ENCODE results near the gene GABRB2.

GABRB2 gene

DNA sequence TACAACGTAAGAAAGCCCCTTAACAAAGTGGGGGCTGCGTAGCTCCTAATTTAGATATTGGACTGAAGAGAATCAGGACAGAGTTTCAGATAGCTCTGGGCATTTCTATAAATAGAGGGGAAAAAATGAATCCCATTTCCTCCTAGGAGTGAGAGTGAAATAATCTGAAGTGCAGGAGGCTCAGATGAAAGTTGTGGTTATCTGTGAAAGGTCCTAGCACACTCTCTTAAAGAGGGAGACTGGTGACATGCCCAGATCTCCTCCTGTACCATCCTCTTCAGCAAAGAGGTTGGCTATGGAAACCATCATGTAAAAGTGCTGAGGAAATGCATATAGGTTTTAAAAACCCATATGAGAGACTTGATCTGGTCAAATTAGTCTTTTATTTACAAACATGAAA lies 143.4 kb downstream of the GABRB2 start:
- no peak overlapping the region for H3K4me3 ChIP-seq (ENCODE audit: control insufficient read depth, low read depth, low read length)
- TF ChIP-seq CTCF (IDR thresholded peaks at IDR 0.05; ENCODE audit: control insufficient read depth, insufficient read depth, low read depth, low read length, missing control alignments), result no peak
- DNase-seq (ENCODE audit: low read depth), result no peak

DNA sequence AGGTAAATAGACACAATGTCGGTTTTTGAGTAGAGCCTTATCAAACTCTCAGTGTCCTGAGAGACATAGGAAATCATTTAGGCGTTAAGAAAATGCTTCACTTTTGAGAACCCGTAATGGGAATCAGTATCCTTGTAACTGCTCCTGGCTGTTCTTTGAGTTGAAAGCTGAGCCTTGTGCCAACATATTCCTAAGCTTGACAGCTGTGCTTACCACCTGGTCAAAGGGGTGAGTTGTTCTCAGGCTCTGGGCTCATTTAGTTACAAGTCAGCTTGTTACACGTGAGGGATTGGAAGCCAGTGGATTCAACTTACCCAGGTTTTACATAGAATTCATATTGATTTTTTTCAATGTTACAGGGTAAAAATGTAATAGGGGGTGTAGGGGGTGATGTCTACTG lies 145.9 kb downstream of the GABRB2 start:
- H3K4me3 ChIP-seq (ENCODE audit: control insufficient read depth, low read depth, low read length), result no peak overlapping the region
- no peak for TF ChIP-seq CTCF (IDR thresholded peaks at IDR 0.05; ENCODE audit: control insufficient read depth, insufficient read depth, low read depth, low read length, missing control alignments)
- DNase-seq (ENCODE audit: low read depth), result no peak

DNA sequence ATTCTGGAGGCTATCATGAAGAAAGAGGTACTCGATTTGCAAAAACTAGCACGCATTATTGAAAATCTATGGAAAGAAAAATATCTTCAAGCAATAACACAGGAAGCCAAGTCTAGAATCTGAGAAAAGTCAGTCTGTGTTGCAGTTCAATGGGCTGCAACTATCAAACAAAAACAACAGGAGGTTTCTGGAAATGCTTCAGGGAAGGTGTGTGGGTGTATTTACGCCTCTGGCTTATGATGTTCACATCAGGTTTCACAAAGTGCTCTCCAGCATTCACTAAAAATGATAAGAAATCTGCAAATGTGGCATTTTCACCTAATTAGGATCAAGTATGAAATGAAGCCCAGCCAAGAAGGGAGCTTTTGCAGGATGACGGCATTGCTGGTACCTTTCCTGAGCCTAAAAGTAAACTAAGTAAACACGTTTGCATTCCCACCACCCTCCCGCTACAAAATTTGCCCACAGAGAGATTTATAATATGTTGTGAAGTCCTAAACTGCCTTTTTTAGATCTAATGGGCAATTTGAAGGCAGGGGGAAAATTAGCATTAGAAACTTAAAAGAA lies 146.4 kb downstream of the GABRB2 start:
- no peak for TF ChIP-seq CTCF (IDR thresholded peaks at IDR 0.05; ENCODE audit: control insufficient read depth, insufficient read depth, low read depth, low read length, missing control alignments)
- DNase-seq (ENCODE audit: low read depth), result no peak
- H3K4me3 ChIP-seq (ENCODE audit: control insufficient read depth, low read depth, low read length), result no peak overlapping the region

- no peak overlapping the region for H3K4me3 ChIP-seq (ENCODE audit: control insufficient read depth, low read depth, low read length)
- no peak for DNase-seq (ENCODE audit: low read depth)
- TF ChIP-seq CTCF (IDR thresholded peaks at IDR 0.05; ENCODE audit: control insufficient read depth, insufficient read depth, low read depth, low read length, missing control alignments), result no peak
Observed at GRCh38 chr5:161397448-161397847, 149.1 kb downstream of the GABRB2 start.

DNA sequence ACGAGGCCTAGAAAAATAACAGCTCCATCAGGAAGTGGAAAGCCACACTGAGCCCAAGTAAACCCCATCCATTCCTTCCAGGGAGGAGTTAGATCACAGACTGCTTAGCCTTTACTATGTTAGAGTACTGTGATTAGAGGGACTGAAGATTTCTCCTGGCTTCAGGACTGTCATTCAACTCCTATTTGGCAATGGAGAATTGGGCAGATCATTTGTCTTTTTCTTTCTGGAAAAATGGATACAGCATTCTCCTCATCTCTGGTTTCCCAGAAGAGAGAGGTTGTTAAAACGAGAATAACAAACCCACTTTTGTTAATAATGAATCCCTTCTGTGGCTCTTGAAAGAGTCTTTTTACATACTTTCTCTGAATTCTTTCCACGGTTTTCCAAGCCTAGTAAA lies 150.4 kb downstream of the GABRB2 start:
- no peak for TF ChIP-seq CTCF (IDR thresholded peaks at IDR 0.05; ENCODE audit: control insufficient read depth, insufficient read depth, low read depth, low read length, missing control alignments)
- H3K4me3 ChIP-seq (ENCODE audit: control insufficient read depth, low read depth, low read length), result no peak overlapping the region
- no peak for DNase-seq (ENCODE audit: low read depth)

DNA sequence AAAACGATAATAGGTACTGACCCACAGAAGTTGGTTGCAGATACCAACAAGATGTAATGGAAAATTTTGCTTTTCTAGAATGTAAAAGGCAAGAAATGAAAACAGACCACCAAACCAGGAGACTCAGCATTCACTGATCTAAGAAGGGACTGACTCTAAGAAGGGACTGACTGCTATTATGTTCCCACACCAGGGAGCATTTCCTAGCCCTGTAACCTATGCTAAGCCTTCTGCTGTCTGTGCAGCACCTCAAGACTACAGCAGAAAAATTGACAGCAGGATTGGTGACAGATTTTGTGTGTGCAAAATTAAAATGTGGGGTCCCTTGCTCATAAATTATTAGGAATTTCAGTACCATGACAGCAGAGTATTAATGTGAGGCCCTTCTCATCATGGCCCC lies 154.8 kb downstream of the GABRB2 start:
- H3K4me3 ChIP-seq (ENCODE audit: control insufficient read depth, low read depth, low read length), result no peak overlapping the region
- no peak for DNase-seq (ENCODE audit: low read depth)
- TF ChIP-seq CTCF (IDR thresholded peaks at IDR 0.05; ENCODE audit: control insufficient read depth, insufficient read depth, low read depth, low read length, missing control alignments), result no peak

GRCh38 chr5:161391016-161391415 lies 155.5 kb downstream of the GABRB2 start:
- DNase-seq (ENCODE audit: low read depth), result no peak
- H3K4me3 ChIP-seq (ENCODE audit: control insufficient read depth, low read depth, low read length), result no peak overlapping the region
- no peak for TF ChIP-seq CTCF (IDR thresholded peaks at IDR 0.05; ENCODE audit: control insufficient read depth, insufficient read depth, low read depth, low read length, missing control alignments)
